ENCODE results near the gene CTTN.

DNA sequence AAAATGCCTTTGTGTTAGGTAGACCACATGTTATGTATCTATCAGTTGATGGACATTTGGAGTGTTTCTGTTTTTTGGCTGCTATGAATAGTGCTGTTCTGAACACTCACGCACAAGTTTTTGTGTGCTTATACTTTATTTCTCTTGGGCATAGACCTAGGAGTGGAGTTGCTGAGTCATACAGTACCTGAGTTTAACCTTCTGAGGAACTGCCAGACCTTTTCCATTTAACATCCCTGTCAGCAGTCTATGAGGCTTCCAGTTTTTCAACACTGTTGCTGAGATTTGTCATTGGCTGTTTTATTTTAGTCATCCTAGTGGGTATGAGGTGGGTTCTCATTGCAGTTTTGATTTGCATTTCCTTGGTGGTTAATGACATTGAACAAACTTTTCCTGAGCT is 4.4 kb downstream of the CTTN start:
- no peak for TF ChIP-seq POLR2A (IDR thresholded peaks at IDR 0.05; ENCODE audit: low read length)
- no peak for TF ChIP-seq GATA1 (IDR thresholded peaks at IDR 0.05; ENCODE audit: low read depth, low read length)
